Lower leg skin (tissue), 3 donors: ENCODE data around the gene CDH3.

Source experiments
- CTCF ChIP-seq, 3 donors: fragments of 450-650 bp; IDR thresholded peaks; one replicate each; pipeline ENCODE4 v1.5.1; 2016; ENCODE audit warnings: antibody characterized with exemption in 3 of 3, mild to moderate bottlenecking in 3 of 3, moderate library complexity in 2 of 3
- POLR2A ChIP-seq, 2 donors: fragments of 450-650 bp; IDR thresholded peaks; one replicate each; pipeline ENCODE4 v1.6.1; 2016 to 2017; ENCODE audit warnings: antibody characterized with exemption in 2 of 2, mild to moderate bottlenecking in 1 of 2, moderate library complexity in 1 of 2

DNA sequence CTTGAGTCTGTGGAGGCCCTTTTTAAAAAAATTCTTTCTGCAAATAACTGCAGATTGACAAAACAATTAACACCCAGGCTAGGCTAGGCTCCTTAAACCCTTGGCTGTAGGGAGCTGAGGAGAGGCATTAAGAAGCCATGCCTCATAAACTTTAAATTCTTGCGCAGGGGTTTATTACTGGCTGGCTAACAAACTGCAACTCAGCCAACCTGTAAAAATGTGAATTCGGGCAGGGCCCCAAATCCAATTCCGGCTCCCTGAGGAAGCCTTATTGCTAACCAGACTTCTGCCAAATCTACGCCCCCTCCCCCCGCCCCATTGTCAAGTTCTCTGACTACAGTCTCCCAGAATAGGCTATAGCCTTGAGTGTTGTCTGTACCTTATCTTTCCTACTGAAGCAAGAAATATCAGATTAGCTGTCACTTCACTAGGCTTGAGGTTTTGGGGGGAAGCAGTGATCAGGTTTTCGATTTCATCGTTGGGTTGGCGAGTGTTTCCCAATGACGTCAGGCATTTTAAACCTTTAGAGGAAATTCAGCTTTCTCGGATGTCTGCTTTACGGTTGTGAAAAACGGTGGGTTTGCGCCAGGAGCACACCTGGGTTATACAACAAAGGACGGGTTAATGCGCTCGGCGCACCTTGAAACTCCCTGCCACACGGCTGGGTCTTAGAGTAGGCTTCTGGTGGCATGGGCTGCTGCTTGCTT, 2.0 kb downstream of the CDH3 start:
- TF ChIP-seq CTCF (IDR thresholded peaks at IDR 0.05) (no peak), POLR2A (IDR thresholded peaks at IDR 0.05) (no peak)
